Right renal pelvis (tissue), 4 donors: ENCODE results near the gene SCOC. TPM values are rescaled to one million over a fixed set of nuclear protein-coding genes. Genes with fewer than 3 reads are reported as not detected.
A peak's percentile ranks its signal among the peaks of the same experiment; 100 is the strongest.

Experiments
- DNase-seq, 4 donors: peaks; one replicate each; pipeline ENCODE4 v3.0.0-alpha.2; 2013; ENCODE audit warnings: low read depth in 4 of 4, low spot score in 3 of 4, missing footprints in 1 of 4
- polyA plus RNA-seq, 4 donors: library from polyadenylated mRNA; unstranded; fragments of 120-200 nt; gene quantifications; one replicate each; pipeline ENCODE4 v1.2.1, GENCODE V29; 2013; ENCODE audit not compliant: insufficient read length in 4 of 4

The SCOC gene
- polyA plus RNA-seq: 100 to 1,000 TPM; 137 to 173 (median 170) TPM

DNA sequence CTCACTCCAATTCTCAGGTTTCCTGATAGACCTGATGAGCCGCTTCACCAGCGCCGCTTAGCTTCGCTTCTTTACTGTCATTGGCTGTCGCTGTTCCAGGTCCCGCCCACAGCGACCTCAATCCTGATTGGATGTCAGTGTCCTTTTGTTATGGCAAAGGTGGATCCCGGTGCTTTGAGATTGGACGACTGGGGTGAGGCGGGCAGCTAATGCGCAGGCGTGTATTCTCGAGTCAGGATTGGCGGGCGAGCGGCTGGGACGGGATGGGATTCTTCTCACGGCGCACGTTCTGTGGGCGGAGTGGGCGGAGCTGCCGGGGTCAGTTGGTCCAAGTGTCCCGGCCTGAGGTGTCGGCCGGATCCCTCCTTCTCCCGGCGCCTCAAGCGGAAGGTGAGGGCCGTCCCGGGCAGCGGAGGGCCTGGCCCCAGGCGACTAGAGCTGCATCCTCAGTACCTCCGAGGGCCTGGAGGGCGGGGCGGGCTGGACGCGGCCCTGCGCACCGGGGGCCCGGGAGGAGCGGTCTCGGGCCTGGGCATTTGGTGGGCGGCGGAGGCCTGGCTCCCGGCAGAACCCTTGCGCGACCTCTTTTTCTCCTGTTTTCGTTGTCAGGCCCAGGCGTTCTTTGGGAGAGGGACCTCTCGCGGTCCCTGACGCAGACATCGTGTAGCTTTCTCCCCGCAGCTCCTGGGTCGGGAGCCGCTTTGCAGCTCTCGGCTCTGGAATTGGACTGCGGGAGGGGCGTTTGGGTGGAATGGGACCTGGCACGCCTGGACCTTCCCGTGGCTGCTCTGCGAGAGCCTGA is at the start of gene SCOC:
TSS of gene SCOC (plus strand) at position 319 of the 802 bp plus-strand sequence. CDS start 5,525 bp downstream, outside the sequence.
- DNase-seq: peak; percentile 97 to 99 (median 99)

DNA sequence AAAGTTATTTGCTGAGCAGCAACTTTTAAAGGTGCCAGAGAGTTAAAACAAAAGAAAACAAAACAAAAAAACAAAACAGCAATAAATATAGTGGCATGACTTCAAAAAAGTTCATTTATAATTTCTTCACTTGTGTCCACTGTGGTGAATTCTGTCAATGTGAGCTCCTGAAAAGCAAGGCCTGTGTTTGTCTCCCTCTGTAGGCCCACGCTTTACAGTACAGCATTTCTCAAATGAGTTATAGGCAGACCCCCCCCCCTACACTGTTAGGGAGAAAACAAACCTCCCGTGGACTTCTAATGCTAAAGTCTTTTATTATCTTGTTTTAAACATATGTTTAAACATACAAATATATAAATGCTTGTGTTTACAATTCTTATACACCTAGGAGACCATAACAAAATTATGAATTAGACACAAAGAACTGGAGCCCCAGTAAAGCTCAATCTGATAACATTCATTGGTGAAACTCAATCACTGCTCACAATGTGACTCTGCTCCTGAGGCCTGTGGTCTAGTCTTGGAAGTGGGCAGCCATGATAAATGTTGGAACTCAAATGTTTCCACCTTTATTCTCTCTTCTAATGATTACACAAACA is 47.0 kb upstream of the SCOC start:
- no peak for DNase-seq

DNA sequence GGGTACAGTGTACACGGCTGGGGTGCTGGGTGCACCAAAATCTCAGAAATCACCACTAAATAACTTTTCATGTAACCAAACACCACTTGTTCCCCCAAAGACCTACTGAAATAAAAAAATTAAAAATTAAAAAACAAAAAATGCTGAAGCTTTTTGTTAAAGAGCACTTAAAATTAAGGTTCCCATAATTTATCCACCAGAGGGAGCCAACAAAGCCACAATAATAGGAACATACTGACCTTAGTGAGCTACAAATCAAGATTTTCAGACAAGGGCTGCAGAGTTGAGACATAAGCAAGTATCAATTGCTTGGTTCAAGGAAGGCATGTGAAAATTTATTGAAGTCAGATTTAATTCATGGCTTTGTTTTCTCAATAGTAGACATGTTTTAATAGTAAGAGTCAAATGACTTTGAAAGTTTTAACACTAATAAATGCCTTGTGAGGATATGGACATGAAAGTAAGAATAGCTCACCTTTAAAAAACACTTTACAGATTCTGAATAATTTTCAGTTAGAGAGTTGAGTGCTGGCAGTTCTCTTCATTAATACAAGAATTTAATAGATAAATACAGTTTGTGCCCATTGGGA is 43.0 kb upstream of the SCOC start:
- no peak for DNase-seq

DNA sequence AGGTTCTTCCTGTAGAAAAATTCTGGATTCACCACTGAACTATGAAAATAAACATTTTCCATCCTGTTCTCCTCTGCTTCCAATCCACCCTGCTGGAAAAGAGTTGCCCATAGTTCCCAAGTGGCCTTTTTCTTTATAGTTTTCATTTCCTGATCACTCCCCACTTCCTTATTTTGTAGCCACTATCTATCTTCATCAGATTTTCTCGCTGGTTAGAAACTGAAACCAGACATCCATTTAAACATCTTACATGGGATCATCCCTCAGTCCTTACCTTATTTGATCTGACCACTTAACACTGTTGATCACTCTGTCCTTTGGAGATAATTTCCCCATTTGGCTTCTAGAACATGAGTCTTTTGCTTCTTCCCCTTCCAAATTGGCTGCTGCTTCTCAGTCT is 42.2 kb upstream of the SCOC start:
- no peak for DNase-seq

DNA sequence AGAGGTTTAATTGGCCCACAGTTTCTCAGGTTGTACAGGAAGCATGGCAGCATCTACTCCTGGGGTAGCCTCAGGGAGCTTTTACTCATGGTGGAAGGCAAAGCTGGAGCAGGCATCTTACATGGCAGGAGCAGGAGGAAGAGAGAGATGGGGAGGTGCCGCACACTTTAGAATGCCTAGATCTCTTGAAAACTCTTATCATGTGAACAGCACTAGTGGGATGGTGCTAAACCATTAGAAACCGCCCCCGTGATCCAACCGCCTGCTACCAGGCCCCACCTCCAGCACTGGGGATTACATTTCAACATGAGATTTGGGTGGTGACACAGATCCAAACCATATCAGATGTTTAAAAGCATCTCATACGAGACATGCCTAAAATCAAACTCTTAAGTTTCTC is 41.6 kb upstream of the SCOC start:
- DNase-seq: no peak

DNA sequence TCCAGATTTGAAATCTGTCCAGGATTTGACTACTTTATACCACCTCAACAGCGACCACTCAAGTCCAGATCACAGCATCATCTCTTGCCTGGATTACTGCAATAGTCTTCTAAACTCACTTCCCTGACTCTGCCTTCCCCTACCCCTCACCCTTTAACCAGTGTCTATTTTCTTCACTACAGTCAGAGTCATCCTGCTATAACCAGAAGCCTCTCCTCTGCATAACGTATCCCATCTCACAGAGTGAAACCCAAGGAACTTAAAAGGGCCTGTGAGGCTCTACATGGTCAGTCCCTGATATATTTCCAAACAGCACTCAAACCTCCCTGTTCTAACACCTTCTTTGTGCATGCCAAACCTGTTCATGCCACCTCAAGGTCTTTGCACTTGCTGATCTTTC is 40.7 kb upstream of the SCOC start:
- DNase-seq: no peak

DNA sequence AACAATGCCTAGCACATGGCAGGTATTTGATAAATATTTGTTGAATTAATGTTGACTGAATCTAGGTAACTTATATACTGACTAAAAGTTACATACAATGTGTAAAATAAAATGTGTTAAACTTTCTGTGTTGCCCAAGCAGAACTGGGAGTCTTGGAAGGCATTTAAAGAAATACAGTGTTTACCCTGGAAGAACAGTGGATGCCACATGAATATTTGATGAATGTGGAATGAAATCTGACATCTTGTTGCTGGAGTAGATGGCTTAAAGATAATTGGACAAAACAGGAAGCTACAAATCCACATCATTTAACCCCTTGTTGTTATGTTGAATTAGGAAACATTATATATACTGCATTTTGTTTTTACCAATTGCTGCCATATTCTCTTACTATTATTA is 39.9 kb upstream of the SCOC start:
- DNase-seq: no peak

DNA sequence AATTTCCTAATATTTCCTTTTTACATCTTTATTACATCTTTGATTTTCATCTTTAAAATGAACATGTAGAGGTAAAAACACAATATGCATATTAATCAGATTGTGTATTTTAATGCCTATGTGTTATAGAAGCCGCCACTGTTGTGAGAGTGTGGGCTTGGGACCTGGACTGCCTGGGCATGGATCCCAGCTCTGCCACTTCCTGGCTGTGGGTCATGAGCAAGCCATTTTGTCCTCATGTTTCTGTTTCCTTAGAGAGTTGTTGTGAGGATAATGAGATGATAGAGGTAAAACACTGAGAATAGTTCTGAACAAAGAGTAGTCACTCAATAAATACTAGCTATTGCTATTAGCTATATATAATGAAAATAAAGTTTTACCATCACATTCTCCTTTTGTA is 38.4 kb upstream of the SCOC start:
- no peak for DNase-seq

DNA sequence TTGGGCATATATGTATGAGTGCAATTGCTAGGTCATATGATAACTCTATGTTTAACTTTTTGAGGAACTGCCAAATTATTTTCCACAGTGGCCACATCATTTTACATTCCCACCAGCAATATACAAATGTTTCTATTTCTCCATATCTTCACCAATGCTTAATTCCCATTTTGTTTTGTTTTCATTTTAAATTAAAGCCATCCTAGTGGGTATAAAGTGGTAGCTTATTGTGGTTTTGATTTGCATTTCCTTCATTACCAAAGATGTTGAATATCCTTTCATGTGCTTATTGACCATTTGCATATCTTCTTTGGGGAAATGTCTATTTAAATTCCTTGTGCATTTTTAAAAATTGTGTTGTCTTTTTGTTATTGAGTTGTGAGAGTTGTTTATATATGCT is 36.7 kb upstream of the SCOC start:
- DNase-seq: no peak

DNA sequence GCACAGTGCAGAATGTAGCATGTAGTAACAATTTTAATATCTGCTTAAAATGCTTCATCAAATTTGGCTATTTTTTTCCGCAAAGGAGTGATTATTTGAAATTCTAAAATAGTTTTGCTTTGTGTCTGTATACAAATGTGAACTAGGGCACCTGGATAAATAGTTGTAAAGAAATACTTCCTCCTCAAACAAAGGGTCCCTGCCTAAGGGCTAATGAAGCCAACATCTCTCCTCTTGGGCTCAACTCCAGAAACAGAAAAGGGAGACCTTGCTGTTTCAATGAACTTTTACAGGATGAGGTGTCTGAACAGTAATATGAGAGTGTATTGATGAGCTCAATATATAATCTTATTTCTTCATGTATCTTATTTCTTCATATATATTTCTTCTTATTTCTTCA is 30.8 kb upstream of the SCOC start:
- no peak for DNase-seq

DNA sequence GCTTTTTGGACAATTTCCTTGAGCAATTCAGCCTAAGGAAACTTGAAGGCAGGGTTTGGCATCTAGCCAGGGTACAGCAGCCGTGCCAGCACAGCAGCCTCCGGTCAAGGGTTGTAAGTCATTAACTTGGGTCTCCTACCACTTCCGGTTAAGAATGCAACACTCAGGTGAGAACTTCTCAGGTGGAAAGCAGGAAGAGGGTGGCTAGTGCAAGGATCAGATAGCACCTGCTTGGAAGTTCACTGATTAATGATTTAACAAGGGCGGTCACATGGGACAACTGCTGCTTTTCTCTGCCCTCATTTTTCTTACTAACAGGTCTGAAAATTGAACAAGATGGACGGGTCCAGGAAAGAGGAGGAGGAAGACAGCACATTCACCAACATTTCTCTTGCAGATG is 30.1 kb upstream of the SCOC start:
- DNase-seq: peak in 3 of 4 donors; percentile 68 to 84 (median 83)

DNA sequence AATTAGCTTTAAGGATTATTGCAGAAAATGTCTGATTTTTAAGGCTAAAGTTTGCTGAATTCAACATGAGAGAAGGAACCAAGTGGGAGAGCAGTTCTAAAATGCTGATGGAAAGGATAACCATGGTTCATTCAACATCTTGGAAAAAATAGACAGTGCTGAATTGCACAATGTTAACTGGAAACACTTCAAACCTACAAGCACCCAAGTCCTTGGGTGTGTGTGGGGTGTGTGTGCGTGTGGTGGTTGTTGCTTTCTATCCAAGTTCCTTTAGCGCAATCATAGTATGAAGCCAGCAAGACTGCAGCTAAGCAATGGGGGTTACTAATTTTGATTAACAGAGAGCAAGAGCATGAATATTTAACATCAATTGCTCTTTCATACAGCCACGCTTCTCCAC is 29.3 kb upstream of the SCOC start:
- no peak for DNase-seq

DNA sequence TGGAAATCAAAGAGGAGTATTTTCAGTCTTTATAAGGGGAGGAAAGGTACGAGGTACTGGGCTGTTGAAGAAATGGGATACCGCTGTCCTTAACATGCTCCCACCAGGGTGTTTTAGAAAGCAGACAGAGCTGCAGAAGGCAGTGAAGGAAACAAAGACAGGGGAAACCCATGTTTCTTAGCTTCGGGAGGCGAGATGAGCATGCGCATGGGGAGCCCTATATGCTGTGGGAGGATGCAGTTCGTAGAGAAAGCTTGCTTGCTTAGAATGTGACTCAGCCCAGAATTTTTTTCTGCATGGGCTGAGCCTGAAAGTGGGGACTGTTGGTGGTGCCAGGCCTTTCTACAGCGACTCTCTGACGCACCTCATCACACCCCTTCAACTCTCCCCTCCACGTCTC is 28.8 kb upstream of the SCOC start:
- no peak for DNase-seq

DNA sequence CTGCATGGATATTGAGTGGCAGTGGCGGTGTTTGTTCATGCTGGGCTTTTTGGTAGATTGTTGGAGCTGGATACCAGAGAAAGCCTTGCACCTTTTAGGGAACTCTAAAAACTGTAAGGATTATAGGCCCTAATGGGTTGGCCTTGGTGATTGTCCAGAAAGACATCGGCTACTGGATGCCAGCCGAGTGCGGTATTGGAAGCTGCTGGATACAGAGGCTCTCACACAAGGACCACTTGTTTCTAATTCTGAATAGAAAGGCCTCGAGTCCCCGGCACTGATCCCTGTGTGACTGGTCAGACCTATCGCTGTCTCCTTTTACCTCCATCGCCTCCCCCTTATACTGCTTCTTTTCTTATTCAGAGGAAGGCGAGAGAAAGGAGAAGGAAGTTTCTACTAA is 27.3 kb upstream of the SCOC start:
- no peak for DNase-seq

DNA sequence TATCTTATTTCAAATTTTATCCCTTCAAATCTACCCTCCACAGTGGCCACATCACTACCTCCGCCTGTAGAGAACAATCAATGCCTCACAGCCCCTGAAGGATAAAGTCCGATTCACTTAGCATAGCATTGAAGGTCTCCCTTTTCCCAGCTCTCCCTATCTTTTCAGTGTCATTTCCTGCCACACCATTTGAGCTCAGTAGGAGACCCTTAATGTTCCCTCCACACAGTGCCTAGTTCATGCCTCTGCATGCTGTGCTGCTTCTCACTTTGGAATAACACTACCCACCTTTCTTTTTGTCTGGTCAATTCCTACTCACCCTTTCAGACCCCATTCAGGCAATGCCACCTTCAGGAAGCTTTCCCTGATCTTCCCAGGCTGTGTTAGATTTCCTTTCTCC is 23.6 kb upstream of the SCOC start:
- no peak for DNase-seq

DNA sequence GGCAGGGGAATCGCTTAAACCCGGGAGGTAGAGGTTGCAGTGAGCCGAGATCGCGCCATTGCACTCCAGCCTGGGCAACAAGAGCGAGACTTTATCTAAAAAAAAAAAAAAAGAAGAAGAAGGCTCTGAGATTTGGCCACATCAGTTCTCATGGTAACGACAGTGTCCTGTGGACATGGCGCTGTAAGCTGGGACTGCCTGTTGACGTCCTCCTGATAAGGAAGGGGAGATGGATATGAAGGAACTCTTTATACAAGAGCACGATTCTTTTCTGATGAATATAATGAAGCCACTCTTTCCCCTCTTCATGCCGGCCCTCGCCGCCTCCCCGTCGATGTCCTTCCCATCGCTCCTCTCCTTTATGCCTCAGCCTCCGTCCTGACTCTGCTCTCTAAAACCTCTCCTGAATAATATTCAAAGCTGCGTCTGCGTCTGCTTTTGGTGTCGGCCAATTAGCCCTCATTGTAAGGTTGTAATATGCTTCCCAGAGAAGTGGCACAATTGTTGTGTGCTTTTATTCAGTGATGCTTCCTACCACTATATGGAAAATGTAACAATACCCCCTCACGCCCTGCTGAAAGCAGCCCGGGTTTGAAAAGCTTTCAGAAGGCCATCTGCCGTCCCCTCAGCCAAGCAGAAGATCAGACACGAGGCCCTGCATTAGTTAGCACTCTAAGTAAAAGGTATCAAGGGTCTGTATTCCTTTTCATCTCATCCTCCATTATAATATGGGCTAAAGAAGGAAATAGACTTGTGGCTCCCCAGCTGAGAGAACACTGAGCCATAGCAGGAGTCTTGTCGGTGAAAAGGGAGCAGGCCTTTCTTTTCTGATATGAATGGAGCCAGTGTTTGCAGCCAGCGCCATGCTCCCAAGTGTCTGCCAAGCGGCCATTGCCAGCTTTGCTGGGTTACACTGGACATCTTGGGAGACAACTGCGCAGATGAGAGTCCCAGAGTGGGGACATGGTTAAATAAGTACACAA is 22.1 kb upstream of the SCOC start:
- DNase-seq: no peak

DNA sequence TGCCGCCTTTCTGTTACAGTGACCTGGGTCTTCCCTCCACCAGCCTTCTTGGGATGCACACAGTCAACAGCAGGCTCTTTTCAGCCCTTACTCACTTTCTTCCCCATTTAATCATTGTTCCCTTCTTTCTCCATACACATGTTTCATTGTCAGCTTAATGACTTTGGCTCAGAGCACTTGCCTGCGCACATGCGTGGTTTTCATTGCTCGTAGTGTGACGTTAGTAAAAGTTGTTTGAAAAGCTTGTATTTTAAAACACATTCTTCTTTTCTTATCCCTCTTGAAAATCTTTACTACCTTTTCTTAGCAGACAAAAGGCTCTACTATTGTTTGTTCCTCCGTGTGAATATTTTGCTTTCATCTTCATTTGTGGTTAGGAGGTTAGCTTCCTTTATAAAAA is 19.7 kb upstream of the SCOC start:
- DNase-seq: no peak

DNA sequence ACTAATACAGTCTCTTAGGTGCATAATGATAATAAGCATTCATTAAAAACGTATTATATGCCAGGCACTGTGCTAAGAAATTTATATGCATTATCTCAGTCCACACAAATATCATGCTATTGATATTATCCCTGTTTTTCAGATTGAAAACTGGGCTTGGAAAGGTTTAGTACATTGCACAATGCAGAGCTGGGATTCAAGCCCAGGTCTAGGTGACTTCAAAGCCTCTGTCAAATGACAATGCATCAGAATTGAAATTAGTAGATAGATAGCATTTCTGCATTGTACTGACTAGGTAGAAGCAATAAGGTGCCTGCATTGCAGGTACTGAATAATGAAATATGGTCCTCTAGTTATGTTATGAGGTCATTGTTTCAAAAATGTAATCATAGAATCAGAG is 18.2 kb upstream of the SCOC start:
- no peak for DNase-seq

DNA sequence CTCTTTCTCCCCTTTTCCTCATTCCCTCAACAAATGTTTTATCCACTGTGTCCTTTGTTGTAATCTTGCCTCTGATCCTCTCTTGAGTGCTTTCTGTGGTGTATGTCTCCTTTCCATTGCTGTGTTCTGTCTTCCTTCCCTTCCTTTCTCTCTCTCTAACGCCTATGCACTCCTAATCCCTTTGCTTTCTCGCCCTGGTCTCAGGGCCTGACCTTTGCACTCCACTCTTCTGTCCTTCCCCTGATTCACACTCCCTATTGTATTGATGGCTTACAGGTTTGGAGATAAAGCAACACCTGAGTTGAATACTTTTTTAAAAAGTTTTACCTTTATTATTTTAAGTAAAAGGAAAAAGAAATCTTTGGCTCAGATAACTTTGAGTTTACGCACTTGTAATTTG is 15.6 kb upstream of the SCOC start:
- DNase-seq: no peak

DNA sequence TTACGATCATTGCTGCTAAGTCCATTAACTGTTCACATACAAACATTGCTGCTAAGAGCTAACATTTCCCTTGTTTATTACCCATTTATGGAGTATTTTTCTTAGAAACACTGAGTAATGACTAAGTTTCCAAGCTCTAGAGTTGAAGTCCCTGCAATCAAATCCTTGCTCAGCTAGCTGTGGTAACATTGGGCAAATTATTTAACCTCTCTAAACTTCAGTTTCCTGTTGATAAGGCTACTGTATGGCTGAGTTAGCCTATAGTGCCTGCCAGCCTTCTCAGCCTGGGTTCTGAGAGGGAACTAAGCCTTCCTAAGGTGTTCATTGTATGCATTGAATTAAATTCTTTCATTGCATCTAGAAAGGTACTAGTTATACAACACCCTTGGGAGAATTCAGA is 15.2 kb upstream of the SCOC start:
- no peak for DNase-seq
